Esophagus muscularis mucosa (tissue), 4 donors: ENCODE results near the gene GLG1. TPM values are rescaled to one million over a fixed set of nuclear protein-coding genes. Genes with fewer than 3 reads are reported as not detected.

Experiments used
- DNase-seq: peaks from one replicate; pipeline ENCODE4 v3.0.0-alpha.2; 2017; ENCODE audit errors: extremely low spot score
- H3K27ac ChIP-seq, 4 donors: fragments of 200-600 bp; sonication (generic); replicated peaks in 1 of 4; 1 replicate in 3 of 4; 2 replicates in 1 of 4; pipeline ENCODE4 v1.5.1; 2016 to 2019; ENCODE audit warnings: mild to moderate bottlenecking in 1 of 4
- H3K27me3 ChIP-seq, 4 donors: fragments of 200-600 bp; sonication (generic); one replicate each; pipeline versions ENCODE4 v1.5.1 to v1.6.0; 2016 to 2019
- H3K36me3 ChIP-seq, 4 donors: fragments of 200-600 bp; sonication (generic); one replicate each; pipeline ENCODE4 v1.5.1; 2016 to 2019
- H3K4me1 ChIP-seq, 4 donors: fragments of 200-600 bp; sonication (generic); one replicate each; pipeline ENCODE4 v1.5.1; 2016 to 2019
- H3K4me3 ChIP-seq, 4 donors: fragments of 200-600 bp; sonication (generic); 1 replicate in 2 of 4; 2 replicates in 2 of 4; pipeline ENCODE4 v1.5.1; 2016 to 2019; ENCODE audit warnings: mild to moderate bottlenecking in 4 of 4, moderate library complexity in 1 of 4
- H3K9me3 ChIP-seq, 4 donors: fragments of 200-600 bp; sonication (generic); 1 replicate in 3 of 4; 2 replicates in 1 of 4; pipeline ENCODE4 v1.5.1; 2016 to 2019
- EP300 ChIP-seq: sonication (generic); formaldehyde crosslinking; IDR thresholded peaks from one replicate; pipeline ENCODE4 v1.6.1; 2017; ENCODE audit warnings: antibody characterized with exemption
- POLR2A ChIP-seq: fragments of 450-650 bp; IDR thresholded peaks from one replicate; pipeline ENCODE4 v1.6.1; 2017; ENCODE audit warnings: antibody characterized with exemption, moderate library complexity, mild to moderate bottlenecking, low read depth
- POLR2AphosphoS5 ChIP-seq, 2 donors: sonication (generic); formaldehyde crosslinking; IDR thresholded peaks; one replicate each; pipeline ENCODE4 v1.6.1; 2017; ENCODE audit warnings: antibody characterized with exemption in 2 of 2
- WGBS: methylation state at CpG from one replicate; pipeline ENCODE4 v1.1.5; 2018; 5-methylcytosine and 5-hydroxymethylcytosine counted together
- intact Hi-C: fragments of 100-400 bp; cut with DNase I; formaldehyde crosslinking; loops from one replicate; pipeline ENCODE4 v1.15.1; 2023
- total RNA-seq, 4 donors: library from RNA; depleted of rRNA; stranded (reverse); fragments of >200 nt; gene quantifications; one replicate each; pipeline versions ENCODE4 v1.1.0 to v1.2.1, GENCODE V29; 2016
- TF ChIP-seq, protein P1 (sequence below), 3 experiments: fragments of 200-600 bp in 2 of 3; fragments of 450-650 bp in 1 of 3; sonication (generic) in 2 of 3; IDR thresholded peaks; one replicate each; pipeline ENCODE4 v1.5.1; 2017 to 2019; ENCODE audit warnings: antibody characterized with exemption in 3 of 3, mild to moderate bottlenecking in 2 of 3, moderate library complexity in 1 of 3

Gene GLG1
- total RNA-seq, 4 donors from 2014 or later, result 92.8 to 128 (median 121) TPM

DNA sequence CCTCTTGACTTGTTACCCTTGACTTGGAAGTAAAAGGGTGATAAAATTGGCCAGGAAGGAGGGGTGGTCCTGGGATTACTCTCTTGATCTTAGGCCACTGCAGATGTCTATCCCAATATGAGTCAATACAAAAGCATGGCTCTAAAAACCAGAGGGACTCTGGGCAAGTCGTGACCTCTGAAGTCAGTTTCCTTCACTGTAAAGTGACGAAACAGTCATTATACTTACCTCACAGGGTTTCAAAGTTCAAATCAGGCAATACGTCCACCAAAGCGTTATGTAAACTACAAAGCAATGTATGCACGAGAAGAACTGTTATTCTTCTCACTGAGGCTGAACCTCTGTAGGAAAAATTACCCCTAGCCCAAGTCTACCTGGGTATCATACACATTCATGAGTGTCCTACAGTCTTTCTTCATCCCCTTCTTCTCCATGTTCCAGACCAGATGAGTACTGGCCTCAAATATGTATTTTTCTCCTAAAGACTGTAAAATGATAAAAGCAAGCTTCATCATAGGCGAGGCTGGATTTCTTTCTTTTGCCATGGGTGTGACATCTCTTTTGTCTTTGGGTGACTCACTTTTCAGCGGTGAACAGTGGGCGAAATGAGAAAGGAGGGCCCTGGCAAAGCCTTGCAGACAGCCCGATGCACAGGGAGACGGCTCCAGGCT is 151.2 kb downstream of the GLG1 start:
- Histone ChIP-seq H3K9me3 (no peaks in the 10 kb centered on the region), H3K27ac (no peak overlapping the region), H3K4me1 (peaks cover 0 to 7% (median 0%) of the 10 kb centered on the region in 4 donors), H3K27me3 (no peaks in the 10 kb centered on the region), H3K36me3 (peaks cover 51 to 96% (median 90%) of the 10 kb centered on the region in 4 donors), H3K4me3 (no peak overlapping the region)
- TF ChIP-seq POLR2AphosphoS5 (IDR thresholded peaks at IDR 0.05), result no peak
- TF ChIP-seq, protein P1, sequence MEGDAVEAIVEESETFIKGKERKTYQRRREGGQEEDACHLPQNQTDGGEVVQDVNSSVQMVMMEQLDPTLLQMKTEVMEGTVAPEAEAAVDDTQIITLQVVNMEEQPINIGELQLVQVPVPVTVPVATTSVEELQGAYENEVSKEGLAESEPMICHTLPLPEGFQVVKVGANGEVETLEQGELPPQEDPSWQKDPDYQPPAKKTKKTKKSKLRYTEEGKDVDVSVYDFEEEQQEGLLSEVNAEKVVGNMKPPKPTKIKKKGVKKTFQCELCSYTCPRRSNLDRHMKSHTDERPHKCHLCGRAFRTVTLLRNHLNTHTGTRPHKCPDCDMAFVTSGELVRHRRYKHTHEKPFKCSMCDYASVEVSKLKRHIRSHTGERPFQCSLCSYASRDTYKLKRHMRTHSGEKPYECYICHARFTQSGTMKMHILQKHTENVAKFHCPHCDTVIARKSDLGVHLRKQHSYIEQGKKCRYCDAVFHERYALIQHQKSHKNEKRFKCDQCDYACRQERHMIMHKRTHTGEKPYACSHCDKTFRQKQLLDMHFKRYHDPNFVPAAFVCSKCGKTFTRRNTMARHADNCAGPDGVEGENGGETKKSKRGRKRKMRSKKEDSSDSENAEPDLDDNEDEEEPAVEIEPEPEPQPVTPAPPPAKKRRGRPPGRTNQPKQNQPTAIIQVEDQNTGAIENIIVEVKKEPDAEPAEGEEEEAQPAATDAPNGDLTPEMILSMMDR (IDR thresholded peaks at IDR 0.05), result no peak
- TF ChIP-seq POLR2A, result no peak
- TF ChIP-seq EP300, result no peak
- WGBS, result 84% methylated on average over 10 of the region's 10 CpGs
- DNase-seq, result no peak
- intact Hi-C loops, result no loop called here

DNA sequence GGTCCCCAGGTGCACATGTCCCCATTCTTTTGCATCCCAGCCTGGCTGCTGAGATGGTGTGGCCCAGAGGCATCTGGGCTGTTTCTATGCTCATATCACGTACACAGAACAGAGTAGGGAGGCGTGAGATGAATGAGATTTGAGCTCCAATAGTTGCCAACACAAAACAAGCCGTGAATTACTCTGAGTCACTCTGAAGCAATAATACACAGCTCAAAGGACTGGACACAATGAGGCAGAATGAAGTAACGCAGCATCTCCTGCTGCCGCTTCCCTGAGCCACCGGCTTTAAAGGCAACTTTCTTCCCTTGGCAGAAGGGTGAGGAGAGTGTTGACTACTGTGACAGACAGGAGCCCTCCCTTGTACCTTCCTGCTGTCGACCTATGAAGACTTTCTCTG is 151.7 kb downstream of the GLG1 start:
- no peak overlapping the region for H3K4me3 ChIP-seq
- H3K9me3 ChIP-seq, result no peaks in the 10 kb centered on the region
- no peak for DNase-seq
- peaks cover 1 to 12% (median 4%) of the 10 kb centered on the region in 4 donors for H3K4me1 ChIP-seq
- H3K27ac ChIP-seq, result no peak overlapping the region
- TF ChIP-seq, protein P1 (IDR thresholded peaks at IDR 0.05), result no peak
- TF ChIP-seq POLR2AphosphoS5 (IDR thresholded peaks at IDR 0.05) (no peak), EP300 (no peak), POLR2A (no peak)
- intact Hi-C loops, result no loop called here
- H3K27me3 ChIP-seq, result no peaks in the 10 kb centered on the region
- peaks cover 51 to 96% (median 87%) of the 10 kb centered on the region in 4 donors for H3K36me3 ChIP-seq
- 93% methylated on average over 6 of the region's 7 CpGs for WGBS

DNA sequence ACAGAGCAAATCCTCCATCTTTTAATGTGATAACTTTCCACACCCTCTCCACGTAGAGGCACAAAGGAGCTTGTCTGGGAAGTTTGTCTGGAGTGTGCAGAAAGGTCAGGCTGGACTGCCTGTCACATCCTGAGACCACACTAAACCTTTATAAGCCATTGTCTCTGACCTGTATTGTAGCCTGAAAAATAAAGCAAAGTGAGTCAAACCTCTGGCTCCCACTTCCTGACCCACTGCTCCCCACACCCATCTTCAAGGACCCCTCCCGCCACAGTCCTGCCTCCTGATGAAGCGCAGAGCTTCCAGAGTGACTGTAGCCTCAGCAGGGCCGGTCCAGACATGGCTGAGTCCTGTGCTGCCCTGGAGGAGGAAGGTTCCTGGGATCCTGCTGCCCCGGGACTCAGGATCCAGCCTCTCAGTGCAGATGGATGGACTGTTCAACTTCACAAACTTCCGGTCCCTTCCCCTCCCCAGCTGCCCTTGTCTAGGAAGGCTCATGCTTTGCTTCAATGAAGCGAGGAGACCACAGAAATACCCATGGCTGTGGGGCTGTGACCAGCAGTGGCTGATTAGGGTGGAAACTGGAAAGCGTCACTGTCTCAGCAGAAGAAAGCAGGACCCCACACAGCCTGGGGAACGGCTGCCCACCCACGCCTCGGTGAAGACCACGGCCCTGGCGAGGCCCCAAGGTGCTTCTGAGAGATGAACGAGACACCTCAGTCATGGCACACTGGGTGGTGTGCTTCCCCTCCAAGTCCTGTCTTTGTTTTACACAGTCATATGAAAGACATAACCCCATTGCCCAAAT is 154.8 kb downstream of the GLG1 start:
- no peaks in the 10 kb centered on the region for H3K9me3 ChIP-seq
- peaks cover 34 to 78% (median 68%) of the 10 kb centered on the region in 4 donors for H3K36me3 ChIP-seq
- H3K4me3 ChIP-seq, result no peak overlapping the region
- DNase-seq, result no peak
- no peak overlapping the region for H3K27ac ChIP-seq
- TF ChIP-seq, protein P1 (IDR thresholded peaks at IDR 0.05), result no peak
- no peak for TF ChIP-seq EP300
- TF ChIP-seq POLR2A, result no peak
- TF ChIP-seq POLR2AphosphoS5 (IDR thresholded peaks at IDR 0.05), result no peak
- WGBS, result 91% methylated on average over 11 of the region's 14 CpGs
- peaks cover 21 to 33% (median 28%) of the 10 kb centered on the region in 4 donors for H3K4me1 ChIP-seq
- no peaks in the 10 kb centered on the region for H3K27me3 ChIP-seq
- intact Hi-C loops, result no loop called here

DNA sequence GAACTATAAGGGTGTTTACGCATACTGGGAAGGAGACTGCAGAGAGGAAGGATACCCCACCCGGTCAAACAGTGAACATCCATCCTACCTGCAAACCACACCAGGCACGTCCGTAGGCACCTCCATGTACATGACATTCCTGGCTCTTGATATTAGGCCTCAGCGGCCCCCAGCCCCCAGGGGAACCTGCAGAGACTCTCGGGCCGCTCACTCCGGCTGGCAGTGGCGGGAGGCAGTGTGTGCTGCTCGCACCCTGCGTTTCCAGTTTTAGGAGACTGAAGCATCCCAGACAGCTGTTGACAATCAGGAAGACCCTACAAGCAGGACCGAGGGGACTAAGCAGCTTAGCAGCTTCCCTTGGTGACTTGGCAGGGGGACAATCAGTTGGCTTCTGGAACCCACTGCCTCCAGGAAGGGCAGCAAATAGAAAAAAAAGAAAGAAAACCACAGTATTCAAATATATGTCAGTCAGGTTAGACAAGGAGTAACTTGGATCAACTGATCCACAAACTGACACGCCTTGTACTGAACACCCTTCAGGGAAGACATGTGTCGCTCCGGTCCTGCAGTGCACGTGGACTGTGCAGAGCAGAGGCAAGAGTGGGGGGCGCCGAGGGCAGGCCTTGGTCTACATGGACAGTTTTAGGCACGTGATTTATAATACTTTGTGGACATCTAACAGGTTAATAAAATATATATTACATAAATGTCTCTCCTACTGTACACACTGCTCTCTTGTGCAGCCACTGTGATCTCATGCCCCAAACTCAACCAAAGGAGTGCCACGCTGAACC is 155.8 kb downstream of the GLG1 start:
- Histone ChIP-seq H3K36me3 (peaks cover 34 to 68% (median 58%) of the 10 kb centered on the region in 4 donors), H3K4me3 (no peak overlapping the region), H3K27ac (no peak overlapping the region), H3K4me1 (peaks cover 21 to 35% (median 28%) of the 10 kb centered on the region in 4 donors), H3K9me3 (no peaks in the 10 kb centered on the region), H3K27me3 (no peaks in the 10 kb centered on the region)
- intact Hi-C loops, result no loop called here
- no peak for DNase-seq
- WGBS, result 93% methylated on average over 20 of the region's 20 CpGs
- TF ChIP-seq POLR2A (no peak), EP300 (no peak), POLR2AphosphoS5 (IDR thresholded peaks at IDR 0.05) (no peak)
- TF ChIP-seq, protein P1 (IDR thresholded peaks at IDR 0.05), result no peak
